SK-N-SH treated with all-trans-retinoic acid at 6 μM for 48 hours (cell line): ENCODE results near the gene WFDC1.

ENCODE experiments used
- ARNTL ChIP-seq: fragments of 450-650 bp; formaldehyde crosslinking; IDR thresholded peaks from 2 replicates; pipeline ENCODE4 v1.5.0; 2020; ENCODE audit warnings: low read depth, mild to moderate bottlenecking, moderate library complexity, borderline replicate concordance
- BACH2 ChIP-seq: fragments of 250-450 bp; sonication (Bioruptor Pico); IDR thresholded peaks from 2 replicates; pipeline ENCODE4 v1.9.0; 2021; ENCODE audit warnings: mild to moderate bottlenecking, borderline replicate concordance
- CREB5 ChIP-seq: fragments of 250-450 bp; sonication (Bioruptor Pico); IDR thresholded peaks from 2 replicates; pipeline ENCODE4 v1.5.1; 2020; ENCODE audit warnings: low read depth, mild to moderate bottlenecking, moderate library complexity
- CSDC2 ChIP-seq: fragments of 250-450 bp; sonication (Bioruptor Pico); IDR thresholded peaks from 2 replicates; pipeline ENCODE4 v1.5.0; 2020; ENCODE audit warnings: mild to moderate bottlenecking, moderate library complexity
- ESRRG ChIP-seq: fragments of 250-450 bp; sonication (Bioruptor Pico); IDR thresholded peaks from 2 replicates; pipeline ENCODE4 v1.6.1; 2021; ENCODE audit warnings: mild to moderate bottlenecking
- GLIS3 ChIP-seq: fragments of 250-450 bp; sonication (Bioruptor Pico); IDR thresholded peaks from 2 replicates; pipeline ENCODE4 v1.5.0; 2020; ENCODE audit warnings: mild to moderate bottlenecking, moderate library complexity
- ISL1 ChIP-seq: fragments of 250-450 bp; sonication (Bioruptor Pico); IDR thresholded peaks from 2 replicates; pipeline ENCODE4 v2.1.2; 2022; ENCODE audit warnings: mild to moderate bottlenecking, moderate library complexity
- OSR1 ChIP-seq: fragments of 250-450 bp; sonication (Bioruptor Pico); IDR thresholded peaks from 2 replicates; pipeline ENCODE4 v1.8.0; 2022; ENCODE audit warnings: moderate library complexity, mild to moderate bottlenecking, inconsistent platforms
- PATZ1 ChIP-seq: fragments of 250-450 bp; sonication (Bioruptor Pico); IDR thresholded peaks from 2 replicates; pipeline ENCODE4 v1.8.0; 2020; ENCODE audit warnings: mild to moderate bottlenecking, moderate library complexity, borderline replicate concordance
- PPARA ChIP-seq: fragments of 250-450 bp; sonication (Bioruptor Pico); IDR thresholded peaks from 2 replicates; pipeline ENCODE4 v1.5.0; 2020; ENCODE audit warnings: mild to moderate bottlenecking, borderline replicate concordance
- TCF4 ChIP-seq: fragments of 250-450 bp; sonication (Bioruptor Pico); IDR thresholded peaks from 2 replicates; pipeline ENCODE4 v1.8.0; 2021; ENCODE audit warnings: mild to moderate bottlenecking, moderate library complexity, borderline replicate concordance
- TOX ChIP-seq: fragments of 250-450 bp; sonication (Bioruptor Pico); IDR thresholded peaks from 2 replicates; pipeline ENCODE4 v1.8.0; 2021; ENCODE audit warnings: mild to moderate bottlenecking, moderate library complexity, borderline replicate concordance
- ZFP3 ChIP-seq: fragments of 250-450 bp; sonication (Bioruptor Pico); IDR thresholded peaks from 2 replicates; pipeline ENCODE4 v1.5.0; 2020; ENCODE audit warnings: mild to moderate bottlenecking, moderate library complexity
- ZNF8 ChIP-seq: fragments of 450-650 bp; formaldehyde crosslinking; IDR thresholded peaks from 2 replicates; pipeline ENCODE4 v1.5.0; 2020; ENCODE audit warnings: mild to moderate bottlenecking, moderate library complexity

- TF ChIP-seq CREB5 = no peak
- TF ChIP-seq GLIS3 (CRISPR knock-in tag) = no peak
- TF ChIP-seq ARNTL = no peak
- no peak for TF ChIP-seq ZFP3
- no peak for TF ChIP-seq ESRRG (CRISPR knock-in tag)
- no peak for TF ChIP-seq ZNF8 (CRISPR knock-in tag)
- no peak for TF ChIP-seq TCF4 (CRISPR knock-in tag)
- TF ChIP-seq PPARA (CRISPR knock-in tag) = no peak
- TF ChIP-seq TOX = no peak
- TF ChIP-seq PATZ1 (CRISPR knock-in tag) = no peak
- TF ChIP-seq BACH2 (CRISPR knock-in tag) = no peak
- no peak for TF ChIP-seq CSDC2 (CRISPR knock-in tag)
- no peak for TF ChIP-seq OSR1 (CRISPR knock-in tag)
- no peak for TF ChIP-seq ISL1 (CRISPR knock-in tag)
These were observed 27.3 kb upstream of the WFDC1 start for GRCh38 chr16:84267380-84267779.
